ENCODE data around the gene TTBK1.
A peak's percentile ranks its signal among the peaks of the same experiment; 100 is the strongest.

Gene TTBK1

GRCh38 chr6:43256670-43257366, 13.5 kb downstream of the TTBK1 start:
- DNase-seq, result no peak

- no peak for DNase-seq
These were observed 14.3 kb downstream of the TTBK1 start for GRCh38 chr6:43257367-43258145.

GRCh38 chr6:43258180-43258579, 14.9 kb downstream of the TTBK1 start:
- no peak for DNase-seq

- DNase-seq, result no peak
These were observed 15.8 kb downstream of the TTBK1 start for GRCh38 chr6:43258807-43259686.

- DNase-seq, result no peak
These were observed 17.5 kb downstream of the TTBK1 start for GRCh38 chr6:43260791-43261190.

GRCh38 chr6:43261198-43261597, 17.9 kb downstream of the TTBK1 start:
- DNase-seq, result no peak

GRCh38 chr6:43262000-43262779, 18.9 kb downstream of the TTBK1 start:
- no peak for DNase-seq

- no peak for DNase-seq
These were observed 19.6 kb downstream of the TTBK1 start for GRCh38 chr6:43262780-43263313.

- DNase-seq, result peak; percentile 61
These were observed 20.3 kb downstream of the TTBK1 start for GRCh38 chr6:43263314-43264178.

GRCh38 chr6:43264599-43265145, 21.4 kb downstream of the TTBK1 start:
- no peak for DNase-seq

GRCh38 chr6:43265564-43265963, 22.3 kb downstream of the TTBK1 start:
- no peak for DNase-seq

- DNase-seq, result no peak
These were observed 24.5 kb downstream of the TTBK1 start for GRCh38 chr6:43267619-43268354.

- no peak for DNase-seq
These were observed 25.0 kb downstream of the TTBK1 start for GRCh38 chr6:43268355-43268700.

GRCh38 chr6:43268782-43269272, 25.5 kb downstream of the TTBK1 start:
- DNase-seq, result no peak

- DNase-seq, result no peak
These were observed 26.2 kb downstream of the TTBK1 start for GRCh38 chr6:43269273-43270007.

- no peak for DNase-seq
These were observed 28.0 kb downstream of the TTBK1 start for GRCh38 chr6:43271103-43271815.

- no peak for DNase-seq
These were observed 28.7 kb downstream of the TTBK1 start for GRCh38 chr6:43271944-43272343.

GRCh38 chr6:43273707-43274106, 30.4 kb downstream of the TTBK1 start:
- DNase-seq, result no peak

Data from fibroblast of upper back skin (primary cell).